ENCODE data around the gene SPIRE1. TPM values are rescaled to one million over a fixed set of nuclear protein-coding genes. Genes with fewer than 3 reads are reported as not detected.

SPIRE1 gene
- total RNA-seq, 4 donors from 2014 or later, result 4.7 to 49.5 (median 7.1) TPM

DNA sequence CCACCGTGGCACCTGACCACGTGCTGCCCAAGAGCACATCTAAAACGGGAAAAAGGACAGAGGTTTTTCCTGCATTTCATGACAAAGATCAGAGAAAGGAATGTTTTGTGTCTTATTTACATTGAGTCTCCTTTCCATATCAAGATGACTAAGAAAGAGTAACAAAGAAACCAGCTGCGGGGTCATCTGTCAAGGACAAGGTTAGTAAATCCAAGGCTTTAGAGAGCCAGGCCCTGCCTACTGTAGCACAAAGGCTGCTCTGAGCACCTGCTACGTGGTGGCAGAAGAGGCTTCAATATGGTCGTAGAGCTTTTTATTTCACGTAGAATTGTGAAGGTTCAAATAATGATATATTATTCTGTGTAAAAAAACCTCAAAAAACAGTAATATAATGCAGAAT is 199.1 kb downstream of the SPIRE1 start:
- TF ChIP-seq, protein P1, sequence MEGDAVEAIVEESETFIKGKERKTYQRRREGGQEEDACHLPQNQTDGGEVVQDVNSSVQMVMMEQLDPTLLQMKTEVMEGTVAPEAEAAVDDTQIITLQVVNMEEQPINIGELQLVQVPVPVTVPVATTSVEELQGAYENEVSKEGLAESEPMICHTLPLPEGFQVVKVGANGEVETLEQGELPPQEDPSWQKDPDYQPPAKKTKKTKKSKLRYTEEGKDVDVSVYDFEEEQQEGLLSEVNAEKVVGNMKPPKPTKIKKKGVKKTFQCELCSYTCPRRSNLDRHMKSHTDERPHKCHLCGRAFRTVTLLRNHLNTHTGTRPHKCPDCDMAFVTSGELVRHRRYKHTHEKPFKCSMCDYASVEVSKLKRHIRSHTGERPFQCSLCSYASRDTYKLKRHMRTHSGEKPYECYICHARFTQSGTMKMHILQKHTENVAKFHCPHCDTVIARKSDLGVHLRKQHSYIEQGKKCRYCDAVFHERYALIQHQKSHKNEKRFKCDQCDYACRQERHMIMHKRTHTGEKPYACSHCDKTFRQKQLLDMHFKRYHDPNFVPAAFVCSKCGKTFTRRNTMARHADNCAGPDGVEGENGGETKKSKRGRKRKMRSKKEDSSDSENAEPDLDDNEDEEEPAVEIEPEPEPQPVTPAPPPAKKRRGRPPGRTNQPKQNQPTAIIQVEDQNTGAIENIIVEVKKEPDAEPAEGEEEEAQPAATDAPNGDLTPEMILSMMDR (IDR thresholded peaks at IDR 0.05), result no peak
- no peak for TF ChIP-seq POLR2A (IDR thresholded peaks at IDR 0.05)
- no peaks in the 10 kb centered on the region for H3K36me3 ChIP-seq
- no peaks in the 10 kb centered on the region for H3K27me3 ChIP-seq
- H3K4me3 ChIP-seq, result no peak overlapping the region
- H3K9me3 ChIP-seq, result no peaks in the 10 kb centered on the region
- H3K4me1 ChIP-seq, result no peaks in the 10 kb centered on the region
- DNase-seq, result no peak
- H3K27ac ChIP-seq, result no peak overlapping the region

DNA sequence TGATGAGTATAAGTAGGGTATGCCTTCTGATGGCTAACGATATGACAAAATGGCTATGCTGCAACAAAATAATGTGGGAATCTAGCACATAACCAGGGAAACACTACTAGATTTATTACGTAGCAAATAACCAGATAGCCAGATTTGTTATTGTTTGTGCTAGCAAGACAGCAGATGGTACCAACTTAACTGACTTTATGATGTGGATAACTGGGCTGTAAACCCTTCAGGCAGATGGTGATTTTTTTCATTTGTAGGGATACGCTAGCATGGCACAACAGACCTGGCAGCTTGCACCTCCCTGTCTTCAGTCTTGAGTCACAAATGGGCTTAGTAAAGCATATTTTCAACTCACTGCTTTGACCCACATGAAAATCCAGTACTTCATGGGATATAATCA is 201.5 kb downstream of the SPIRE1 start:
- Histone ChIP-seq H3K9me3 (no peaks in the 10 kb centered on the region), H3K27ac (no peak overlapping the region), H3K4me1 (no peaks in the 10 kb centered on the region), H3K4me3 (no peak overlapping the region), H3K27me3 (no peaks in the 10 kb centered on the region), H3K36me3 (no peaks in the 10 kb centered on the region)
- TF ChIP-seq POLR2A (IDR thresholded peaks at IDR 0.05), result no peak
- TF ChIP-seq, protein P1 (IDR thresholded peaks at IDR 0.05), result no peak
- DNase-seq, result no peak

DNA sequence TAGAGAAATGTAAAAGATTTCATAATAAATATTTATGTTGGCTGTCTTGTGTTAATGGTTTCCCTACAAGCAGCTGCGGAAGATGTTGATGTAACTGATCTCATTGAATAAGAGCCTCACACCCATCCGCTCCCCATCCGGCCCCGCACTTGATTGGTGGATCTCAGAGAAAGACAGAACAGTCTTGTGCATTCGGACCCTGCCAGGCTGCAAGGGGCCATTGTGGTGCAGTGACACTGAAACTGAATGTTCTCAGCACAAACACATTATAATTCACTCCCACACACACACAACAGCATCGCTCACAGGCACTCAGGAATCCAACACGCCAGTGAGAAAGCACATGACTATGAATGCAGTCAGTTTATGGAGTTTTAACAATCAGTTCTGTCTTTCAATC is 202.4 kb downstream of the SPIRE1 start:
- H3K4me3 ChIP-seq, result no peak overlapping the region
- no peak for TF ChIP-seq POLR2A (IDR thresholded peaks at IDR 0.05)
- TF ChIP-seq, protein P1 (IDR thresholded peaks at IDR 0.05), result no peak
- DNase-seq, result no peak
- H3K9me3 ChIP-seq, result no peaks in the 10 kb centered on the region
- H3K27me3 ChIP-seq, result no peaks in the 10 kb centered on the region
- H3K36me3 ChIP-seq, result no peaks in the 10 kb centered on the region
- no peak overlapping the region for H3K27ac ChIP-seq
- H3K4me1 ChIP-seq, result no peaks in the 10 kb centered on the region

DNA sequence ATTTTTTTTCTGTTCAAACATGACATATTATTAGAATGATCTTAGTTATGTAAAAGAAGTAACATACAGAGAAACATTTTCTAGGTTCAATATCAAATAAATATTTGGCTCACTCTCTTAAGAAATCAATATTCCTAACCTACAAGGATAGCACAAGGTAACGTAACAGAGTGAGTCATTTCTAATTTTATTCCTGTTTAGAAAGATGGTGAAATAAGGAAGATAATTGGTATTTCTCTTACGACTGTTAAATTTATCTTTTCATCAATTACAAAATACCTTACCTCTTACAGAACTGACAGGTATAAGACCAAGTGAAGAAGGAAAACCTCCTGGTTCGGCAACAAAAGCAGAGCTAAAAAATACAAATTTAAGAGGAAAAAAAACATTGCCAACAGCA is 205.1 kb downstream of the SPIRE1 start:
- H3K9me3 ChIP-seq, result no peaks in the 10 kb centered on the region
- peaks cover 0 to 5% (median 0%) of the 10 kb centered on the region in 3 donors for H3K36me3 ChIP-seq
- no peak overlapping the region for H3K27ac ChIP-seq
- no peak for TF ChIP-seq POLR2A (IDR thresholded peaks at IDR 0.05)
- TF ChIP-seq, protein P1 (IDR thresholded peaks at IDR 0.05), result no peak
- no peak overlapping the region for H3K4me3 ChIP-seq
- no peaks in the 10 kb centered on the region for H3K27me3 ChIP-seq
- no peaks in the 10 kb centered on the region for H3K4me1 ChIP-seq
- no peak for DNase-seq

DNA sequence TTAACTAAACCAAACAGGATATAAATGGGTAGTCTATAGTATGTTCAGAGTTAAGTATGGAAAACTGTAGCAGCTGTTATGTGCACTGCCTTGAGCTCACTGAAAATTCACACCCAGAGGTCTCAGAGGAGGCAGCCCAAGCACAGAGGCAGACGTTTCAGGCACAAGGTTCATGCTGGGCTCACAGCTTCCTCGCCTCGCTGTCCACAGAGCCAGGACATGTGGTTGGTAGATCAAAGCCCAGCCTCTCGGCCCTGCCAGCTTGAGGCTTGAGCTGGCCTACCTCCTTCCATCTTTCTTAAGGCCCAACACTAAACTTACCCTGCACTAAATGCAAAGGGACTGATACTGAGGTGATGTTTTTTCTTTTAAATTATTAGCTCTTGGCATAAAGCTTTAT is 206.5 kb downstream of the SPIRE1 start:
- Histone ChIP-seq H3K27me3 (no peaks in the 10 kb centered on the region), H3K27ac (no peak overlapping the region), H3K4me3 (no peak overlapping the region), H3K36me3 (peaks cover 0 to 5% (median 0%) of the 10 kb centered on the region in 3 donors), H3K4me1 (no peaks in the 10 kb centered on the region), H3K9me3 (no peaks in the 10 kb centered on the region)
- DNase-seq, result no peak
- no peak for TF ChIP-seq POLR2A (IDR thresholded peaks at IDR 0.05)
- TF ChIP-seq, protein P1 (IDR thresholded peaks at IDR 0.05), result no peak

Measured in Peyer's patch (tissue), 4 donors.